ENCODE data around the gene MISP. TPM values are rescaled to one million over a fixed set of nuclear protein-coding genes. Genes with fewer than 3 reads are reported as not detected.

MISP gene
- total RNA-seq, 2 experiments from 2014 or later: not detected

GRCh38 chr19:720345-721160 lies 30.4 kb upstream of the MISP start:
- DNase-seq (no peak), ATAC-seq (no peak)
- Mint-ChIP-seq H3K9me3 (peaks cover 3% of the 10 kb centered on the region), H3K27me3 (peaks cover 20% of the 10 kb centered on the region), H3K36me3 (ENCODE audit: low read depth) (no peaks in the 10 kb centered on the region), H3K4me3 (no peak overlapping the region), H3K4me1 (ENCODE audit: low read depth) (no peaks in the 10 kb centered on the region), H3K27ac (no peak overlapping the region)
- POLR2A ChIA-PET: no interaction called here
- CTCF ChIA-PET: no interaction called here
- intact Hi-C loops (cut with micrococcal nuclease): no loop called here
- no peak for TF ChIP-seq CTCF (IDR thresholded peaks at IDR 0.05)

GRCh38 chr19:722553-723101 lies 28.3 kb upstream of the MISP start:
- no peak for ATAC-seq
- Mint-ChIP-seq H3K27me3 (peaks cover 20% of the 10 kb centered on the region), H3K36me3 (ENCODE audit: low read depth) (no peaks in the 10 kb centered on the region), H3K4me3 (no peak overlapping the region), H3K9me3 (no peaks in the 10 kb centered on the region), H3K27ac (no peak overlapping the region), H3K4me1 (ENCODE audit: low read depth) (no peaks in the 10 kb centered on the region)
- DNase-seq: no peak
- intact Hi-C loops (cut with micrococcal nuclease): no loop called here
- no peak for TF ChIP-seq CTCF (IDR thresholded peaks at IDR 0.05)
- ChIA-PET POLR2A (no interaction called here), CTCF (no interaction called here)

- ChIA-PET POLR2A (no interaction called here), CTCF (interaction anchor here (0.7 kb wide), 1 partner anchor 11 kb away, joined by 3 read pairs; no protein-coding TSS in a partner anchor)
- TF ChIP-seq CTCF (IDR thresholded peaks at IDR 0.05): no peak
- Mint-ChIP-seq H3K4me1 (ENCODE audit: low read depth) (no peaks in the 10 kb centered on the region), H3K4me3 (no peak overlapping the region), H3K27ac (no peak overlapping the region), H3K9me3 (no peaks in the 10 kb centered on the region), H3K36me3 (ENCODE audit: low read depth) (no peaks in the 10 kb centered on the region), H3K27me3 (peaks cover 17% of the 10 kb centered on the region)
- intact Hi-C loops (cut with micrococcal nuclease): no loop called here
- no peak for ATAC-seq
- no peak for DNase-seq
These were observed 27.7 kb upstream of the MISP start for GRCh38 chr19:723247-723646.

GRCh38 chr19:723714-724113 lies 27.2 kb upstream of the MISP start:
- no peaks in the 10 kb centered on the region for H3K36me3 Mint-ChIP-seq (ENCODE audit: low read depth)
- ChIA-PET CTCF (interaction anchor here (0.7 kb wide), 1 partner anchor 10 kb away, joined by 3 read pairs; no protein-coding TSS in a partner anchor), POLR2A (no interaction called here)
- TF ChIP-seq CTCF (IDR thresholded peaks at IDR 0.05): no peak
- intact Hi-C loops (cut with micrococcal nuclease): no loop called here
- H3K27me3 Mint-ChIP-seq: peaks cover 12% of the 10 kb centered on the region
- no peak overlapping the region for H3K4me3 Mint-ChIP-seq
- DNase-seq: no peak
- H3K27ac Mint-ChIP-seq: no peak overlapping the region
- H3K9me3 Mint-ChIP-seq: no peaks in the 10 kb centered on the region
- no peaks in the 10 kb centered on the region for H3K4me1 Mint-ChIP-seq (ENCODE audit: low read depth)
- no peak for ATAC-seq

- TF ChIP-seq CTCF (IDR thresholded peaks at IDR 0.05): no peak
- Mint-ChIP-seq H3K9me3 (no peaks in the 10 kb centered on the region), H3K36me3 (ENCODE audit: low read depth) (no peaks in the 10 kb centered on the region), H3K4me1 (ENCODE audit: low read depth) (no peaks in the 10 kb centered on the region), H3K27me3 (peaks cover 8% of the 10 kb centered on the region), H3K4me3 (no peak overlapping the region), H3K27ac (no peak overlapping the region)
- no peak for DNase-seq
- intact Hi-C loops (cut with micrococcal nuclease): no loop called here
- CTCF ChIA-PET: interaction anchor here (1.1 kb wide), 1 partner anchor 14 kb away, joined by 3 read pairs; no protein-coding TSS in a partner anchor
- POLR2A ChIA-PET: no interaction called here
- ATAC-seq: no peak
These were observed 25.3 kb upstream of the MISP start for GRCh38 chr19:725461-726089.
